ENCODE data around the gene MBIP.

The MBIP gene

GRCh38 chr14:36313898-36314297 is 6.5 kb downstream of the MBIP start:
- DNase-seq (ENCODE audit: low spot score), result no peak

GRCh38 chr14:36313206-36313605 is 7.2 kb downstream of the MBIP start:
- DNase-seq (ENCODE audit: low spot score), result no peak

- DNase-seq (ENCODE audit: low spot score), result no peak
These were observed 13.6 kb downstream of the MBIP start for GRCh38 chr14:36306836-36307235.

- DNase-seq (ENCODE audit: low spot score), result no peak
These were observed 15.5 kb downstream of the MBIP start for GRCh38 chr14:36304895-36305294.

GRCh38 chr14:36303960-36304359 is 16.5 kb downstream of the MBIP start:
- DNase-seq (ENCODE audit: low spot score), result no peak

GRCh38 chr14:36302823-36303222 is 17.6 kb downstream of the MBIP start:
- no peak for DNase-seq (ENCODE audit: low spot score)

GRCh38 chr14:36301159-36301558 is 19.3 kb downstream of the MBIP start:
- no peak for DNase-seq (ENCODE audit: low spot score)

- DNase-seq (ENCODE audit: low spot score), result no peak
These were observed 20.1 kb downstream of the MBIP start for GRCh38 chr14:36300337-36300736.

GRCh38 chr14:36295642-36296627 is 24.5 kb downstream of the MBIP start:
- DNase-seq (ENCODE audit: low spot score), result no peak

- no peak for DNase-seq (ENCODE audit: low spot score)
These were observed 25.9 kb downstream of the MBIP start for GRCh38 chr14:36294543-36294942.

GRCh38 chr14:36293824-36294223 is 26.6 kb downstream of the MBIP start:
- DNase-seq (ENCODE audit: low spot score), result no peak

- no peak for DNase-seq (ENCODE audit: low spot score)
These were observed 30.5 kb downstream of the MBIP start for GRCh38 chr14:36289954-36290353.

GRCh38 chr14:36288496-36288895 is 31.9 kb downstream of the MBIP start:
- no peak for DNase-seq (ENCODE audit: low spot score)

- no peak for DNase-seq (ENCODE audit: low spot score)
These were observed 35.4 kb downstream of the MBIP start for GRCh38 chr14:36284971-36285595.

- DNase-seq (ENCODE audit: low spot score), result no peak
These were observed 39.1 kb downstream of the MBIP start for GRCh38 chr14:36281309-36281708.

GRCh38 chr14:36279306-36280190 is 40.9 kb downstream of the MBIP start:
- no peak for DNase-seq (ENCODE audit: low spot score)

- no peak for DNase-seq (ENCODE audit: low spot score)
These were observed 44.7 kb downstream of the MBIP start for GRCh38 chr14:36275741-36276140.

GRCh38 chr14:36271939-36272907 is 48.2 kb downstream of the MBIP start:
- no peak for DNase-seq (ENCODE audit: low spot score)

GRCh38 chr14:36271222-36271621 is 49.2 kb downstream of the MBIP start:
- no peak for DNase-seq (ENCODE audit: low spot score)

GRCh38 chr14:36270191-36270590 is 50.2 kb downstream of the MBIP start:
- DNase-seq (ENCODE audit: low spot score), result no peak

GRCh38 chr14:36268121-36268520 is 52.3 kb downstream of the MBIP start:
- no peak for DNase-seq (ENCODE audit: low spot score)
